GM12875 (cell line): Measurements from ENCODE around the gene TENM3.

Experiments used
- H3K4me3 ChIP-seq: one replicate; pipeline ENCODE4 v1.5.1; 2011; ENCODE audit warnings: low read depth, low read length, control low read depth
- CTCF ChIP-seq: IDR thresholded peaks from 2 replicates; pipeline ENCODE4 v1.5.1; 2011; ENCODE audit warnings: low read depth, mild to moderate bottlenecking, control low read depth, inconsistent platforms, low read length, moderate library complexity, borderline replicate concordance; ENCODE audit not compliant: insufficient read depth

The TENM3 gene

GRCh38 chr4:182531555-182532162, 288.5 kb downstream of the TENM3 start:
- no peak for TF ChIP-seq CTCF
- no peak overlapping the region for H3K4me3 ChIP-seq

GRCh38 chr4:182532441-182532840, 289.2 kb downstream of the TENM3 start:
- H3K4me3 ChIP-seq = no peak overlapping the region
- no peak for TF ChIP-seq CTCF

- no peak for TF ChIP-seq CTCF
- no peak overlapping the region for H3K4me3 ChIP-seq
Observed at GRCh38 chr4:182533964-182534363, 290.8 kb downstream of the TENM3 start.

GRCh38 chr4:182536221-182536811, 293.1 kb downstream of the TENM3 start:
- no peak for TF ChIP-seq CTCF
- H3K4me3 ChIP-seq = no peak overlapping the region

- TF ChIP-seq CTCF = no peak
- no peak overlapping the region for H3K4me3 ChIP-seq
Observed at GRCh38 chr4:182537031-182537795, 294.0 kb downstream of the TENM3 start.

GRCh38 chr4:182538031-182538430, 294.8 kb downstream of the TENM3 start:
- no peak overlapping the region for H3K4me3 ChIP-seq
- no peak for TF ChIP-seq CTCF
